ENCODE measurements around the gene INHA.

Gene INHA, protein sequence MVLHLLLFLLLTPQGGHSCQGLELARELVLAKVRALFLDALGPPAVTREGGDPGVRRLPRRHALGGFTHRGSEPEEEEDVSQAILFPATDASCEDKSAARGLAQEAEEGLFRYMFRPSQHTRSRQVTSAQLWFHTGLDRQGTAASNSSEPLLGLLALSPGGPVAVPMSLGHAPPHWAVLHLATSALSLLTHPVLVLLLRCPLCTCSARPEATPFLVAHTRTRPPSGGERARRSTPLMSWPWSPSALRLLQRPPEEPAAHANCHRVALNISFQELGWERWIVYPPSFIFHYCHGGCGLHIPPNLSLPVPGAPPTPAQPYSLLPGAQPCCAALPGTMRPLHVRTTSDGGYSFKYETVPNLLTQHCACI

GRCh38 chr2:219572237-219573001 lies at the start of gene INHA:
INHA (plus strand) TSS chr2:219572310; CDS start chr2:219572375, 65 bp downstream.
- no peak for DNase-seq

DNA sequence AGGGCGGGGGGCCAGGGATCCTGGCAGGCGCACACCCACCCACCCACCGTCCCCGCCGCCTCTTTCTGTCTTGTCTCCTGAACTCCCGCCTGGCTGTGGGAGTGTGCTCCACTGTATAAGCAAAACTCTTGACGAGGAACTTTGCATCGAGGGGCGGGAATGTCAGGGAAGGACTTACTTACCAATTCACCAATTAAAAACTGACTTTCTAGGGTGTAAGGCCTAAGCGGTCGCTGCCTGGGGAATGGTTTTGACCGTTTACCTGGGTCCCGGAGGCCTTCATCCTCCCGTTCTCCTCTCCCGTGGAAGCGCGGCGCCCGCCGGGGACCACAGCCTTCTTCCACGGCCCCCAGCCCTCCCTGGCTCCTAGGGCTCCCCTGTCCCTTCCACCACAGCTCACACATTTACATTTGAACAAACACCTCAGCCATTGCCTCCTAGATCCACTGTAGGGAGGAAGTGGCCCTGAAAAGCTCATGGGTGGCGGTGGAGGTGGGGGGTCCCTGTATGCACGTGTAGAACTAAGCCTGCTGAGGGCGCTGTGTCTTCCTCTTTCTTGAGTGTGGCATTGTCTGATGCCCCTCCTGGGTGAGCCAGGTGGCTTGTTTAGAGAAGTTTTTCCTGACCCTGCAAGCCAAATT lies 49.0 kb upstream of the INHA start:
- DNase-seq: no peak

DNA sequence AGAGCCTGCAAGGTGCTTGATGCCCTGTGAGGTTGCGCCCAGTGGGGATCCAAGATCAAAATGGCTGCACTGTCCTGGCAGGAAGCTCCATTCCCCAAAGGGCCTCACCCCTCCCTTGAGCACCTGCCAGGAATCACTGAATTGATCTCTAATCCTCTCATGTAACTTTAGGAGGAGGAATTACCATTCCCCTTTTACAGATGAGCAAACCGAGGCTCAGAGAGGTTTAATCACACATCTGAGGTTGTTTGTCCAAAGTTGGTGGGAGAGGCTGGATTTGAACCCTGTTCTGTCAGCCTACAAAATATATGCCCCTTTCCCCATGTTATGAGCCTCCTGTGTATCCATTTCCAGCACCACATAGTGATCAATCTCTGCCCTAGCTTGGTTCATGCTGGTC lies 47.3 kb upstream of the INHA start:
- DNase-seq: no peak

DNA sequence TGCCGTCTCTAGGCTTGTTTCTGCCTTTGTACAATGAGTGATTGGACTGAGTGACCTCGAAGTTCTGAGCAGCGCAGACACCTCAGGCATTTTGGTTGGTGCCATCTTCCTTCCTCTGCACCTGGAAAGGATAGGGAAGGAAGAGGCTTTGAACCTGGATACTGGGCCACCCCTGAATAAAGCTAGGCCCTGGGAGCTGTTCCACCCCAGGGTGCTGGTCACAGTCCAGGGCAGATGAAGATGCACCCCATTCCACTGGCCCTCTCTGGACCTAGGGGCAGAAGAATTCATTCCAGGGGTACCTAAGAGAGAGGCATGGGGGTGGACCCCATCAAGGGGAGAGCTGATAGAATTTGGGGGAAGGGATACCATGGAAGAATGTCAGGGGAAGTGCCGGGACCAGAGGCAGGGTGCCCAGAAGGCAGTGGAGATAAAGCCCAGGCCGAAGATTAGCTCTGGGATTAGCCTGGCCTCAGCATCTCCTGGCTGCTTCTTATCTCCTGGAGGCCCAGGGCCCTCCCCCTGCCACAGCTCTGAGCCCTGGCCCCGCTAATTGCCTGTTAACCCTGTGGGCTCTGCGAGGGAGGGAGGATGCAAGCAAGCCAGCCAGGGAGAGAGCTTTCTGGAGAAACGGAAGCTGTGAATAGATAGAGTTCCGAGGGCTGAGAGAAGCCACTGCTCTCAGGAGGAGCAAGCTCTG lies 46.4 kb upstream of the INHA start:
- no peak for DNase-seq

DNA sequence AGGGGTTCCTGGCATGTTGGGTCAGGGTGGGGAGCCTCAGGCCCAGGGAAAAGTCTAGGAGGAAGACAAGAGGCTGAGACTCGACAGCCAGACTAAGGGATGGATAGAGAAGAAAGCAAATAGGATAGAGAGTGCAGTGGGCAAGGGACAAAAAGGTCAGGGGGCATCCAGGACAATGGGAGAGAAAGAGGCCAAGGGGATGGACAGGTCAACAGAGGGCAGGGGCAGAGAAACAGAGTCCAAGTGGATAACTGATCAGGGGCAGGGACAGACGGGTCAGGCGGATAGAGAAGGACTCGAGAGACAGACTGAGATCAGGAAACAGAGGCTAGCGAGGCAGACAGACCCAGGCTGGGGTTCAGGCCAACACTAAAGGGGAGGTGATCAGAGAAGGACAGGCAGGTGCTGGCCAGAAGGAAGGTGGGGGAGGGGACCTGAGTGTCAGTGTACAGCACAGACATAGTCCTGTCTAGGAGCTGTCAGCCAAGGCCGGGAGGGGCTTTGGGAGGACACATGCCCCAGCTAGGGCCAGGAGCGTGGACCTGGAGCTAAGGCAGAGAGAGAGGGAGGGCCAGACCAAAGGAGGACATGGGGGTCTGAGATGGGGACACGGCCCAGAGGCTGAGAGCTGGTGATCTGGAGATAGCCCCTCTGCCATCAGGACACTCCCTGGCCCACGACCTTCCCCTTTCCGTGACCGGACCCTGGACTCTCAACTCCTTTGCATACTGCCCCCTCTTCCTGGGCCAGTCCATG lies 45.6 kb upstream of the INHA start:
- DNase-seq: no peak

DNA sequence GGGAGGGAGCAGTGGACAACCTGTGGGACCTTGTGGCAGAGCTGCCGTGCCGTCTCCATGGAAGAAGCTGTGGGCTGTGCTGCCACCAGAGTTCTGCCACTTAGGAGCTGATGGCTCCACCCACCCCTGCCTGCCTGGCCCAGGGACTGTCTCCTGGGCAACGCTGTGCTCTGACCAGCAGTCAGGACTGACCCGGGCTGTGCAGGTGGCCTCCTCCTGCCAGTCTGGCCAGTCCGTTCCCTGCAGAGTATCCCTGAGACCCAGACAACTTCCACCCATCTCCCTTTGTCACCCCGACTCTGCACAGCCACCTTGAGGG lies 45.1 kb upstream of the INHA start:
- no peak for DNase-seq

DNA sequence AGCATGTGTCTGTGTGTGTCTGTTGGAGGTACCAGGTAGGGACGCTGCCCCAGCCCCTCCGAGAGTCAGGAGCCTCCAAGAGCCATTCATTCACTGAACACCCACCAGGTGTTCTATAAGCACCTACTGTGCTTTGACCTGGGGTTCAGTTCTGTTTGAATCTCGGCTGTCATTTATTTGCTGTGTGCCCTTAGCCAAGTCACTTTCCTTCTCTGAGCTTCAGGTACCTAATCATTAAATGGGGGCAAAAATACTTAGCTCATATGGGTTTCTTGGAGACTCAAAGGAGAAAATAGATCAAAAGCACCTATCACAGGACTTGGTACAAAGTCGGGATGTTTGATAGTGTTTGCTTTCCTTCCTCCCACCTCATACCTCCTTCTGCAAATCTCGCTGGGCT lies 44.6 kb upstream of the INHA start:
- no peak for DNase-seq

DNA sequence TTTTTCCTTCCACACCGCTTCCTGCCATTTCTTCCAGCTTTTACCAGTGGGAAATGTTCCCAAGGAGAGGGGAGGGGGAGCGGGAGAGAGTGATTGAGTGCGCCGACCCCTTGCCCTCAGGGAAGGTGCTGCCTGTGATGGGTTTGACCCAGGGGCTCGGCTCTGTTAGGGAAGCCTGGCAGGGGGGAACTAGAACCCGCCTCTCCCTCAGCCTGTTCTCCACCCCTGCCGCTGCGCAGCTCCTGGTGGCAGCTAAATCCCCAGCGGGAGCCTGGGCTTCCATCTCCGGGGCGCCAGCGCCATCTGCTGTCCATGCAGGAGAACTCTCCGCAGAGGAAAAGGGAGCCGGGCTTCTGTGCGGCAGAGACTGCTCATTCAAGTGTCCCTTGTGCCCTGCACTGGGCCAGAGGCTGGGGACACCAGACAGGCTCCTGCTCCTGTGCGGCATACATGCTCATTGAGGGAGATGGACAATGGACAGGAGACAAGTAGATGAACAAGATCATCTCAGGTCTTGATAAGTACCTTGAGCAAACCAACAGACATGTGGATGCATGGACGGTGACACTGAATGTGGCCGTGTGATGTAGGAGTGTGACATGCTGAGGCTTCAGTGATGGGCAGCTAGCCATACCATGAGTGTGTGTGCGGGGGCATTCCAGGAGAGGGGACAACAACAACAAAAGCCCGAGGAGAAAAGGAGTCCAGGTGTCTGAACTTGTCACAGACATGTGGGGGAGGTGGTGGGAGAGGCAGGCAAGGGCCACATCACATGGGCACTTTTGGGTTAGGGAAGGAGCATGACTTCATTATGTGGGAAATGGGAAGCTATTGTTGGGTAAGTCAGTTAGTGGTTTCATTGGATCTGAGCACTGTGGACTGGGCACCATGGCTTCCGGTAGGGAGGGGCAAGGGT lies 41.8 kb upstream of the INHA start:
- DNase-seq: peak; percentile 79

DNA sequence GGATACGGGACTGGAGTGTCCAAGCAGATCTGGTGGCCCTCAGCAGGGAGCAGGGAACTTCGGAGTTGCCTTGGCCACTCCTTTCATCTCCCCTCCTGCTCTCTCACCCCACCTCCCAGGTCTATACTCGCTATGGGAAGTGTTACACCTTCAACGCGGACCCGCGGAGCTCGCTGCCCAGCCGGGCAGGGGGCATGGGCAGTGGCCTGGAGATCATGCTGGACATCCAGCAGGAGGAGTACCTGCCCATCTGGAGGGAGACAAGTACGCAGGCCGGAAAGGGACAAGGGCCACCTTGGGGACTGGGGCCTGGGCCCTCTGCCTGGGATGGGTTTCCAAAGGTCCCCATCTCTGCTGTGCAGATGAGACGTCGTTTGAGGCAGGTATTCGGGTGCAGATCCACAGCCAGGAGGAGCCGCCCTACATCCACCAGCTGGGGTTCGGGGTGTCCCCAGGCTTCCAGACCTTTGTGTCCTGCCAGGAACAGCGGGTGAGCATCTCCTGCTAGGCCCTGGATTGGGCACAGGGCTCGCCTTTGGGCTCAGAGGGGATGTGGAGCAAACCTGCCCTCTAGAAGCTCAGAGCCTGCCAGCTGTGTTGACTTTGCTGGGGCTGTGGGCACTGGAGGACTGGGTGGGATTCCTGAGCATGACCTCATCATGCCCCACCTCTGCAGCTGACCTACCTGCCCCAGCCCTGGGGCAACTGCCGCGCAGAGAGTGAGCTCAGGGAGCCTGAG lies 40.3 kb upstream of the INHA start:
- no peak for DNase-seq

DNA sequence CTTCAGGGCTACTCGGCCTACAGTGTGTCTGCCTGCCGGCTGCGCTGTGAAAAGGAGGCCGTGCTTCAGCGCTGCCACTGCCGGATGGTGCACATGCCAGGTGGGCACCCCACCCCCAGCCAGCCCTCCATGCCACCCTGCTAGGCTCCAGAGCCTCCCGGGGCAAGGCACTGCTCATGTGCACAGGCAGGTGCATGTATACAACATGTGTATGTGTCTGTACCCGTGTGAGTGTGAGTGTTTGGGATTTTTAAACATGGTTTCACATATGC lies 39.8 kb upstream of the INHA start:
- DNase-seq: no peak

DNA sequence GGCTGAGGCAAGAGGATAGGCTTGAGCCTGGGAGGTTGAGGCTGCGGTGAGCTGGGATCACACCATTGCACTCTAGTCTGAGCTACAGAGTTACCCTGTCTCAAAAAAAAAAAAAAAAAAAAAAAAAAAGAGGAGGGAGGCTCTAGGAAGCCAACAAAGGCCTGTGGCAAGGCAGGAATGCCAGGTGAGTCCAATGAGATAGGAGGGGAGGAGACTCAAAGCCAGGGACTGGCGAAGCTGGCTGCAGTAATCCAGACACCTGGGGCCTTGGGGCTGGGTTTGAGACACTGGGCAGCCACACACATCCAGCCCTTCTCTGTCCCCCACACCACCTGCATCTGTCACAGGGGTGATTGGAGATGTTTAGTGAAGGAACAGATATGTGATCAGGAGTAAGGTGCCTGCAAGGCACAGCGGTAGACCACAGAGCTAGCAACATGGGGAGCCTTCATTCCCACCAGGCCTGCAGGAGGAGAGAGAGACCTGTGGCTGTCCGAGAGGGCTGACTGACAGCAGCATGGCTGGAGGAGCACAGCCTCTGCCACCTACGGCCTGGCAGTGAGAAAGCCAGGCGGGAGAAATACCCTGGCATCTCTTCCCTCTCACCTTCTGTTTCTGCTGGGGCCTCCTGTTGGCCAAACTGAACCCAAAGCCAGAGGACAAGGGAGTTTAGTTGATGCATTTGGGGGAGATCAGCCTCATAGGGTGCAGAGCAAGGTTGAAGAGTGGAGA lies 38.0 kb upstream of the INHA start:
- no peak for DNase-seq

GRCh38 chr2:219536425-219536824 lies 35.7 kb upstream of the INHA start:
- DNase-seq: no peak

DNA sequence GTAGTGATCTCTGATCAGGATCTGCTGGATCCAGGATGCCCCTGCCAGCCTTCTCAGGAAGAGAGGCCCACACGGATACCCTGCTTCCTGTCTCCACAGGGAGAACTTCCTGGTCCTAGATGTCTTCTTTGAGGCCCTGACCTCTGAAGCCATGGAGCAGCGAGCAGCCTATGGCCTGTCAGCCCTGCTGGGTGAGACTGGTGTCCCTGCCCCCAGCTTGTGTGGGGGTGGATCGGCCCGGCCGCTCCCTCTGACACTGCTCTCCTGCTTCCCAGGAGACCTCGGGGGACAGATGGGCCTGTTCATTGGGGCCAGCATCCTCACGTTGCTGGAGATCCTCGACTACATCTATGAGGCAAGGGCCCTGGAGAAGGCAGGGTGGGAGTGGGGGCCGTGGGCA lies 35.1 kb upstream of the INHA start:
- no peak for DNase-seq

DNA sequence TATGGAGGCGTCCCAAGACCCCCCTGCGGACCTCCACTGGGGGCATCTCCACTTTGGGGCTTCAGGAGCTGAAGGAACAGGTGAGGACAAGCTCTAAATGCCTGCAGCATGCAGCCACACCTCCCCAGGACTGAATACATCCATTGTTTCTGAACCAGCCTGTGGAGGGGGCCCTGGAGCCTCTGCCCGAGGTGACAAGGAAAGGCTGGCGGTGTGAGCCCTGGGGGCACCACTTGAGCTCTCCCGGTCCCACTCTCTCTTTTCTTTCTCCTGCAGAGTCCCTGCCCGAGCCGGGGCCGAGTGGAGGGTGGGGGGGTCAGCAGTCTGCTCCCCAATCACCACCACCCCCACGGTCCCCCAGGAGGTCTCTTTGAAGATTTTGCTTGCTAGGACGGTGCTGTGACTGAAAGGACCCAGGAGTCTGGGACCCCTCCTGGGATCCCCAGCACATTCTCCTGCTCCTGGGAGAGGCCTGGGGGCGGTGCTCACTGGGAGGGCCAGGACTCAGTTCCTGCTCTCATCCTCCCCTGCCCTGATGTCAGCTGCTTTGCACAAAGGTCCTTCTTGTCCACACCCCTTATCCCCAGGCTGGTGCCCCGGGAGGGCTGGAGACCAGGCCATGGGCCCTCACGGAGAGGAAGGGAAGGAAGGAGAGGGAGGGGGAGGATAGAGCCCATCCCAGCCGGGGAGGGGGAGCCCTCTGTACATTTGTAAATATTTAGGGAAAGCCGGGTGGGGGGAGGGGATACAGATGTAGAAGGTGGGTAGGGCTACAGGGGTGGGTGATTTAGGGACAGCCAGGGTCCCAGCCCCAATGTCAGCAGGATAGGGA lies 34.2 kb upstream of the INHA start:
- DNase-seq: no peak

- DNase-seq: no peak
These were observed 33.6 kb upstream of the INHA start for GRCh38 chr2:219538504-219538951.

GRCh38 chr2:219538956-219539788 lies 32.9 kb upstream of the INHA start:
- no peak for DNase-seq

DNA sequence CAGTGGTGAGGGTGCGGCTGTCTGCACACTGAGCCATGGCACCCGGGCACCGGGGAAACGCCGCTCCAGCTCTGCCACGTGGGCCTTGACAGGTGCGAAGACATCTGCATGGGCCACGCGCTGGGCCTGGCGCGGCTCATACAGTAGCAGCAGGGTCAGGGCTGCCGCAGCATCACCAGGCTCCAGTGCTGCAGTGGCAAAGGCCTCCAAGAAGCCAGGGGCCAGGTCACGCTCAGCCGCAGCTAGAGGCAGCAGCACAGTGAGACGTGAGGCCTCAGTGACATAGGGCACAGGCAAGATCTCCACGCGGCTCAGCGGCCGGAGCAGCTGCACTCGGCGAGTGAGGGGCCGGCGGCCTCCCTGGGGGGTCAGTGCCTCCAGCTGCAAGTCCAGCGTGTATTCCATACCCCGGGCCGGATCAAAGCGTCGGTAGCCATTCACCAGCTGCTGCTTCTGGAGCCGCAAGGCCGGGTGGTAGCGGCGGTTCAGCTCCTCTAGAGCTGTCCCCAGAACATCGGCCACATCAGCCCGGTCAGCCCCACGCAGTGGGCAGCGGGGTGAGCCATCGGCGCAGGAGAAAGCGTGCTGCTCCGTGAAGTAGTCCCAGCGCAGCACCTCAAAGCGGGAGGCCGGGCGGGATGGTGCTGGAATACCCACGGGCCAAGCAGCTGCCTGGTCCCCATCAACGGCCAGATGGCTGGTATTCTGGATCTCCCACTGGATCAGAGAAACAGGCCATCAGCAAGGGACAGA lies 32.0 kb upstream of the INHA start:
- DNase-seq: no peak
